ENCODE measurements around the gene COL4A4. TPM values are rescaled to one million over a fixed set of nuclear protein-coding genes. Genes with fewer than 3 reads are reported as not detected.
"Not testable (repeated sequence)": the region's sequence is repeated elsewhere in the genome, so short reads cannot be mapped to it uniquely, and the experiment has no call there.

The COL4A4 gene
- total and polyA plus RNA-seq, 12 donors: 0.44 to 41.6 (median 22.1) TPM

DNA sequence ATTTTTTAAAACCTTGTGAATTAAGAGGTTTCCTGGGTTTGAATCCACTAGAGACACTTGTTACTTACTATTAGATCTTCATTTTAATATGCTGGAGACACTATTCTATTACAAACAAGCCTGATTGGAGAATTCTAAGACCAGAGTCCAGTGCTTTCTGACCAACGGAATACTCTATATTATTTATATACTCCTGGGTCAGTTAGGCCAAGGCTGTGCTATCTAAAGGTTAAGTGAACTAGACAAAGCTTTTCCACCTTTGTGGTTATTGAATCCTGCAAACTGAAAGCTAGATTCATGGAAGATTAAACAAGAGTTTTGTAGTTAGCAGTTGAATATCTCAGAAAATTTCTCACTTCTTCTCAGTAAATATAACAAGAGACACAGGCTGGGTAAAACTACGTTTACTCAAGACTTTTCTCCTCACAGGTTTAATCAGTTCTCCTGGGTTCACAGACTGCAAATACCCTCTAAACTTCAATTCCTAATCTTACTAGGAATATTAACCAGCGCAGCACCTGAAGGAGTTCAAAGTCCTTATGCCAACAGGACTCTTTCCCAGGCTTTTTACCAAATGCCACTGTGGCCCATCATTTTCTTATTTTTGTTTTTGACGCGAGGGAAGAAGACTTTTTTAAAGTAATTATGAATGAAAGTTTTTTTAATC lies 66.4 kb downstream of the COL4A4 start:
- intact Hi-C loops (cut with DNase I): no loop called here
- Histone ChIP-seq H3K4me1 (replicated peaks in 1 of 2) (no peaks in the 10 kb centered on the region), H3K4me3 (no peak overlapping the region), H3K27me3 (no peaks in the 10 kb centered on the region), H3K36me3 (replicated peaks in 1 of 2) (no peaks in the 10 kb centered on the region), H3K9me3 (replicated peaks in 1 of 3) (no peaks in the 10 kb centered on the region), H3K27ac (no peak overlapping the region)
- TF ChIP-seq, protein P1, sequence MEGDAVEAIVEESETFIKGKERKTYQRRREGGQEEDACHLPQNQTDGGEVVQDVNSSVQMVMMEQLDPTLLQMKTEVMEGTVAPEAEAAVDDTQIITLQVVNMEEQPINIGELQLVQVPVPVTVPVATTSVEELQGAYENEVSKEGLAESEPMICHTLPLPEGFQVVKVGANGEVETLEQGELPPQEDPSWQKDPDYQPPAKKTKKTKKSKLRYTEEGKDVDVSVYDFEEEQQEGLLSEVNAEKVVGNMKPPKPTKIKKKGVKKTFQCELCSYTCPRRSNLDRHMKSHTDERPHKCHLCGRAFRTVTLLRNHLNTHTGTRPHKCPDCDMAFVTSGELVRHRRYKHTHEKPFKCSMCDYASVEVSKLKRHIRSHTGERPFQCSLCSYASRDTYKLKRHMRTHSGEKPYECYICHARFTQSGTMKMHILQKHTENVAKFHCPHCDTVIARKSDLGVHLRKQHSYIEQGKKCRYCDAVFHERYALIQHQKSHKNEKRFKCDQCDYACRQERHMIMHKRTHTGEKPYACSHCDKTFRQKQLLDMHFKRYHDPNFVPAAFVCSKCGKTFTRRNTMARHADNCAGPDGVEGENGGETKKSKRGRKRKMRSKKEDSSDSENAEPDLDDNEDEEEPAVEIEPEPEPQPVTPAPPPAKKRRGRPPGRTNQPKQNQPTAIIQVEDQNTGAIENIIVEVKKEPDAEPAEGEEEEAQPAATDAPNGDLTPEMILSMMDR (IDR thresholded peaks at IDR 0.05): no peak
- WGBS, 4 donors: 80 to 88% (median 83%) methylated on average over 5 of the region's 5 CpGs
- DNase-seq: no peak

DNA sequence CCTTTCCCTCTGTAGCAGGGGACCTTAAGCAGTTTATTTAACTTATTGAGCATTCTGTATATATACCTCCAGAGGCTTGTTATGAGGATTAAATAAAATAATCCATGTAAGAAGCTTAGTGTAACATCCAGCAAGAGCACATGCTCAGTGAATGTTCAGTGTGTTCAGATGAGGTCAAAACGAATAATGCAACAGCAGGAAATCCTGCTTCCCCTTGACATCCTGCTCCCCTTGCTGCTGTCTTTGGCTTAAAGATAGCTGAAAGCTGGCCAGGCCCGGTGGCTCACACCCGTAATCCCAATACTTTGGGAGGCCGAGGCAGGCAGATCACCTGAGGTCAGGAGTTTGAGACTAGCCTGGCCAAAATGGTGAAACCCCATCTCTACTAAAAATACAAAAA lies 68.7 kb downstream of the COL4A4 start:
- H3K27ac ChIP-seq: no peak overlapping the region
- TF ChIP-seq POLR2A (IDR thresholded peaks at IDR 0.05): no peak
- TF ChIP-seq, protein P1 (IDR thresholded peaks at IDR 0.05): no peak
- no peak for DNase-seq
- 44 to 69% (median 60%) methylated on average over 4 of the region's 4 CpGs for WGBS, 4 donors
- no peaks in the 10 kb centered on the region for H3K9me3 ChIP-seq (replicated peaks in 1 of 3)
- no peaks in the 10 kb centered on the region for H3K4me1 ChIP-seq (replicated peaks in 1 of 2)
- no peak overlapping the region for H3K4me3 ChIP-seq
- no peaks in the 10 kb centered on the region for H3K36me3 ChIP-seq (replicated peaks in 1 of 2)
- intact Hi-C loops (cut with DNase I): no loop called here
- no peaks in the 10 kb centered on the region for H3K27me3 ChIP-seq

DNA sequence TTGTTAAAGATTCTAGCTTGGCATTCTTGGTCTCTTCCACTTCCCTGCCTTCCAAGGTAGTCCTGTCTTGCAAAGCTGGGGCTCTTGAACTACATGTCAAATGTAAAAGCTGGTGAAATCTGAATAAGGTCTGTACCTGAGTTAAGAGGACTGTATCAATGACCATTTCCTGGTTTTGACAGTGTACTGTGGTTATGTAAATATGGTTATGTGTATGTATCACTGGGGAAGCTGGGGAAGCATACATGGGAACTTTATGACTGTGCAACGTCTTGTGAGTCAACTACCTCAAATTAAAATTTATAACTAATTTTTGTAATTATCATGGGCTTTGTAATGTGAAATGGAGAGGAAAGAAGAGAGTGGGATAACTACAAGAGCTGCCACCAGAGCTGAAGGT lies 81.7 kb downstream of the COL4A4 start:
- no peaks in the 10 kb centered on the region for H3K27me3 ChIP-seq
- H3K9me3 ChIP-seq (replicated peaks in 1 of 3): no peaks in the 10 kb centered on the region
- intact Hi-C loops (cut with DNase I): no loop called here
- H3K36me3 ChIP-seq (replicated peaks in 1 of 2): peaks cover 0 to 16% of the 10 kb centered on the region in 2 donors
- no peak overlapping the region for H3K27ac ChIP-seq
- WGBS, 4 donors: 56 to 76% (median 60%) methylated on average over 1 of the region's 1 CpG
- no peaks in the 10 kb centered on the region for H3K4me1 ChIP-seq (replicated peaks in 1 of 2)
- TF ChIP-seq, protein P1 (IDR thresholded peaks at IDR 0.05): no peak
- TF ChIP-seq POLR2A (IDR thresholded peaks at IDR 0.05): no peak
- DNase-seq: no peak
- H3K4me3 ChIP-seq: no peak overlapping the region

DNA sequence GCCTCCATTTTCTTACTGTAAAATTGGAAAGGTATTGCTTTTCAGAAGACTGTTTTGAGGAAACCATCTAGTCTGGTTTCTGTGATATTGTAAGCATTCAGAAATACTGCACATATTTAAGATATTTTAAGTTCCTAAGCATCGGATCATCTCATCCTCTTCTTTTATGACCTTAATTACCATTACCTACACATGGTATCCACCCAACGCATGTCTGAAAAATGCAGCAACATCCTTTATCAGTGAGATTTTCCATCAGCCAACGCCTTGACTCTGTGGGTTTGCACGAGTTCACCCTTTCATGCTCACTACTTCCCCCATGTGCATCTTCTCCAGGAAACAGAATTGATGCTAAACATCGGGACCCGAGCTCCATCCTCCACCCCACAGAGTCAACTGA lies 84.3 kb downstream of the COL4A4 start:
- TF ChIP-seq, protein P1 (IDR thresholded peaks at IDR 0.05): no peak
- no peak for TF ChIP-seq POLR2A (IDR thresholded peaks at IDR 0.05)
- no peaks in the 10 kb centered on the region for H3K27me3 ChIP-seq
- H3K36me3 ChIP-seq (replicated peaks in 1 of 2): peaks cover 0 to 16% of the 10 kb centered on the region in 2 donors
- 84 to 93% (median 89%) methylated on average over 6 of the region's 6 CpGs for WGBS, 4 donors
- H3K4me3 ChIP-seq: no peak overlapping the region
- no peak overlapping the region for H3K27ac ChIP-seq
- no peaks in the 10 kb centered on the region for H3K4me1 ChIP-seq (replicated peaks in 1 of 2)
- DNase-seq: no peak
- intact Hi-C loops (cut with DNase I): no loop called here
- no peaks in the 10 kb centered on the region for H3K9me3 ChIP-seq (replicated peaks in 1 of 3)

DNA sequence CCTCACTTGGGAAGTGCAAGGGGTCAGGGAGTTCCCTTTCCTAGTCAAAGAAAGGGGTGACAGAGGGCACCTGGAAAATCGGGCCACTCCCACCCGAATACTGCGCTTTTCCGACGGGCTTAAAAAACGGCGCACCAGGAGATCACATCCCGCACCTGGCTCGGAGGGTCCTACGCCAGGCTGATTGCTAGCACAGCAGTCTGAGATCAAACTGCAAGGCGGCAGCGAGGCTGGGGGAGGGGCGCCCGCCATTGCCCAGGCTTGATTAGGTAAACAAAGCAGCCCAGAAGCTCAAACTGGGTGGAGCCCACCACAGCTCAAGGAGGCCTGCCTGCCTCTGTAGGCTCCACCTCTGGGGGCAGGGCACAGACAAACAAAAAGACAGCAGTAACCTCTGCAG lies 98.9 kb downstream of the COL4A4 start:
- 87 to 88% (median 88%) methylated on average over 14 of the region's 14 CpGs for WGBS, 4 donors
- H3K27ac ChIP-seq; H3K4me1 ChIP-seq (replicated peaks in 1 of 2); DNase-seq; H3K36me3 ChIP-seq (replicated peaks in 1 of 2); intact Hi-C loops (cut with DNase I); H3K4me3 ChIP-seq; H3K27me3 ChIP-seq; H3K9me3 ChIP-seq (replicated peaks in 1 of 3): not testable (repeated sequence)
